Embryonic facial prominence (tissue), 1 donor: ENCODE results near the gene ENAM.
"Not testable (repeated sequence)": the region's sequence is repeated elsewhere in the genome, so short reads cannot be mapped to it uniquely, and the experiment has no call there.

ENCODE experiments used
- DNase-seq: peaks from one replicate; pipeline ENCODE4 v3.0.0-alpha.2; 2016; ENCODE audit errors: extremely low spot score

Gene ENAM

GRCh38 chr4:70678383-70678999 is 49.9 kb downstream of the ENAM start:
- DNase-seq: no peak

DNA sequence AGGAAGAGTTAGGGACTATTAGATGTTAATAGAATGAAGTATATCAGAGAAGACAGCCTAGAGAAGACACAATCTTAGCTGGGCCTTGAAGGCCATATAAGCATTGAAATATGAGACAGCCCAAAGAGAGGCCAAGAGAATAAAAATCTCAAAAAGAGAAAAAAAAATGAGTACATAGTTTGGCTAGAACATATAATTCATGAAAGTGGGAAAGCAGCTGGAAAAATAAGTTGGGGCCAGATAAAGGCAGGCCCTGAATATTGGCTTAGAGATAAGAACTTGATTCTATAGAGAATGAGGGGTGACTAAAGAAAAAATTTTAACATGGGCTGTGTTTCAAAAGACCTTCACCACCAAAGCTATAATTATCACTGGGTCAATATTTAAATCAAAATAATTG is 52.4 kb downstream of the ENAM start:
- DNase-seq: no peak

- DNase-seq: no peak
Measured at GRCh38 chr4:70681704-70682103, 53.2 kb downstream of the ENAM start.

GRCh38 chr4:70682142-70682541 is 53.6 kb downstream of the ENAM start:
- not testable (repeated sequence) for DNase-seq

GRCh38 chr4:70687392-70687791 is 58.8 kb downstream of the ENAM start:
- DNase-seq: no peak

GRCh38 chr4:70687821-70688794 is 59.6 kb downstream of the ENAM start, which contains the start of gene UTP3:
TSS of gene UTP3 (plus strand) at chr4:70688532. CDS start at chr4:70688678, 146 bp downstream.
- DNase-seq: peak; percentile 98

DNA sequence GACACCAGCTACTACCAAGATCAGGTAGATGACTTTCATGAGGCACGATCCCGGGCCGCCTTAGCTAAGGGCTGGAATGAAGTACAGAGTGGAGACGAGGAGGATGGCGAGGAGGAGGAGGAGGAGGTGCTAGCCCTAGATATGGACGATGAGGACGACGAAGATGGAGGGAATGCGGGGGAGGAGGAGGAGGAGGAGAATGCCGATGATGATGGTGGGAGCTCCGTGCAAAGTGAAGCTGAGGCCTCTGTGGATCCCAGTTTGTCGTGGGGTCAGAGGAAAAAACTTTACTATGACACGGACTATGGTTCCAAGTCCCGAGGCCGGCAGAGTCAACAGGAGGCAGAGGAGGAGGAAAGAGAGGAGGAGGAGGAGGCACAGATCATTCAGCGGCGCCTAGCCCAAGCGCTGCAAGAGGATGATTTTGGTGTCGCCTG is 60.3 kb downstream of the ENAM start:
- DNase-seq: no peak

GRCh38 chr4:70691661-70692060 is 63.1 kb downstream of the ENAM start:
- DNase-seq: no peak

GRCh38 chr4:70694633-70695032 is 66.1 kb downstream of the ENAM start:
- DNase-seq: not testable (repeated sequence)
